Measurements from ENCODE around the gene TRPT1. TPM values are rescaled to one million over a fixed set of nuclear protein-coding genes. Genes with fewer than 3 reads are reported as not detected.

The TRPT1 gene
- total RNA-seq, 2 experiments from 2014 or later: 33.7 to 41.5 TPM

DNA sequence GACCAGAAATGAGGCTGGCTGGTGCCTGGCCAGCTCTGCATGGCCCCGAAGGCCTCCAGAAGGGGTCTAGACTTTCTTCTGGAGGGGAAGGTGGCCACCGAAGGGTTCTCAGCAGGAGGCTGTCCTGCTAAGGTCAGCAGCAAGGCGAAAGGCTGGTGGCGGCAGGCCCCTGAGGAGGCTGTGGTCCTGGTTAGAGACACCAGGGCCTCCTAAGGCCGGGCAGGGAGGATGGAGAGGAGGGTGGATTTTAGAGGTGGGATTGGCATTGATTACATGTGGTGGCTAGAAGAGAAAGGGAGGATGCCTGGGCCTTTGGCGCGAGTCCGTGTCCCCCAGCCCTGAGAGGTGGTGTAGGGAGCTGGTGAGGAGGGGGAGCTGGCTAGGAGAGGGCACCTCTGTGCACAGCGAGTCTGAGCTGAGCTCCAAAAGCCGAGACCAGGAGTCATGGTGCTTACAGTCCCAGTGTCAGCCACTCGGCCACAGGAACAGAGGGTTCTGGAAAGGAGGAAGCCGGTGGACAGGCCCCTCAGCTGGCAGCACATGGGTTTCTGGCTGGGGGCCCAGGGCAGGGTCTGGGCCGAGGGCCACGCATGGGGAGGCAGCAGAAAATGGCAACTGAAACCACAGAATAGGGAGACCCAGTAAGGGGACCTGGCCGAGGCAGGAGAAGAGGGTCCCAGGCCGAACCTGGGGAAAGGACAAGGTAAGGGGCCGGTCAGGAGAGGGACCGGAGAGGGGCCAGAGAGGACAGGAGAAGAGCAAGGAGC lies 17.0 kb downstream of the TRPT1 start:
- H3K27me3 Mint-ChIP-seq: no peaks in the 10 kb centered on the region
- no peaks in the 10 kb centered on the region for H3K9me3 Mint-ChIP-seq
- ChIA-PET POLR2A (interaction anchor here (1.6 to 9.7 kb wide), 11 partner anchors 8 to 94 kb away, joined by 3 to 206 read pairs (median 33); partner anchors contain the start of genes DNAJC4, ESRRA, NUDT22 and PPP1R14B), CTCF (interaction anchor here (3.3 to 7.5 kb wide), 5 partner anchors 9 to 108 kb away, joined by 13 to 111 read pairs (median 42); partner anchors contain the start of genes CATSPERZ, NUDT22, PLCB3 and PRDX5)
- no peak for TF ChIP-seq CTCF (IDR thresholded peaks at IDR 0.05)
- H3K4me1 Mint-ChIP-seq (ENCODE audit: low read depth): peaks cover 48% of the 10 kb centered on the region
- ATAC-seq (no peak), DNase-seq (no peak)
- intact Hi-C loops (cut with micrococcal nuclease): no loop called here
- peak overlapping the region; percentile 92 for H3K4me3 Mint-ChIP-seq
- peak overlapping the region; percentile 97 for H3K27ac Mint-ChIP-seq
- H3K36me3 Mint-ChIP-seq (ENCODE audit: low read depth): peaks cover 68% of the 10 kb centered on the region

DNA sequence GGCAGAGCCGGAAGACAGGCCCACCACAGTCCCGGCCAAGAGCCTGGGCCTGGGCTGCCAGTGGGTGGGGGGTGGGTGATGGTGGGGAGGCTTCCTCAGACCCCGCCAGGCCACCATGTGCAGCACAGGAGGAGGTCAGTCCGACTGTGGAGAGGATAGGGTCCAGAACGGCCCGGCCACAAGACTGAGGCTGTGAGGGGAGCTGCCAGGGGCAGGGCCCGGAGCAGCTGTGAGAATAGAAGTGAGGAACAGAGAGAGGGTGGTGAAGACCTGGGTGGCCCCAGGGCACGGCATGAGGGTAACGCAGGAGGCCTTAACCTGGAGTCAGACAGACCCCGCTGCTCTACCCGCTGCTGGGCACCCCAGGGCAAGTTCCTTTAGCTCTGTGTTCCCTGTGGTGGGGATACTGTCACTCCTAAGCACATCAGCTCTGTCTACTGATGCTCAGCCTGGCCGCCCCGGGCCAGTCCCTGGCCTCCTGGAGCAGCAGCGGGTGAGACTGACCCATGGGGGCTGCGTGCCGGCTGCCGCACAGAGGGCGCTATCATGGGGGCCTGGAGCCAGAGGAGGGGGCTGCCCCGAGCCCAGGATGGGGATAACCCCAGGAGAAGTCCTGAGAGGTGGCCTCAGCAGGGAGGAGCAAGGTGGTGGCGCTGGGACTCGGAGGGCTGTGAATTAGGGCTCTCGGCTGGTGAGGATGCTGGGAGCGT lies 17.7 kb downstream of the TRPT1 start:
- H3K4me1 Mint-ChIP-seq (ENCODE audit: low read depth): peaks cover 52% of the 10 kb centered on the region
- ATAC-seq (no peak), DNase-seq (no peak)
- H3K27me3 Mint-ChIP-seq: no peaks in the 10 kb centered on the region
- H3K9me3 Mint-ChIP-seq: no peaks in the 10 kb centered on the region
- TF ChIP-seq CTCF (IDR thresholded peaks at IDR 0.05): no peak
- intact Hi-C loops (cut with micrococcal nuclease): no loop called here
- ChIA-PET CTCF (interaction anchor here (3.3 to 7.5 kb wide), 7 partner anchors 10 to 109 kb away, joined by 13 to 111 read pairs (median 42); partner anchors contain the start of genes CATSPERZ, NUDT22, PLCB3 and PPP1R14B), POLR2A (interaction anchor here (1.0 to 9.7 kb wide), 17 partner anchors 9 to 132 kb away, joined by 3 to 206 read pairs (median 9); partner anchors contain the start of genes CCDC88B, DNAJC4, ESRRA and NUDT22)
- peaks cover 72% of the 10 kb centered on the region for H3K36me3 Mint-ChIP-seq (ENCODE audit: low read depth)
- H3K27ac Mint-ChIP-seq: peak overlapping the region; percentile 97
- peak overlapping the region; percentile 92 for H3K4me3 Mint-ChIP-seq

DNA sequence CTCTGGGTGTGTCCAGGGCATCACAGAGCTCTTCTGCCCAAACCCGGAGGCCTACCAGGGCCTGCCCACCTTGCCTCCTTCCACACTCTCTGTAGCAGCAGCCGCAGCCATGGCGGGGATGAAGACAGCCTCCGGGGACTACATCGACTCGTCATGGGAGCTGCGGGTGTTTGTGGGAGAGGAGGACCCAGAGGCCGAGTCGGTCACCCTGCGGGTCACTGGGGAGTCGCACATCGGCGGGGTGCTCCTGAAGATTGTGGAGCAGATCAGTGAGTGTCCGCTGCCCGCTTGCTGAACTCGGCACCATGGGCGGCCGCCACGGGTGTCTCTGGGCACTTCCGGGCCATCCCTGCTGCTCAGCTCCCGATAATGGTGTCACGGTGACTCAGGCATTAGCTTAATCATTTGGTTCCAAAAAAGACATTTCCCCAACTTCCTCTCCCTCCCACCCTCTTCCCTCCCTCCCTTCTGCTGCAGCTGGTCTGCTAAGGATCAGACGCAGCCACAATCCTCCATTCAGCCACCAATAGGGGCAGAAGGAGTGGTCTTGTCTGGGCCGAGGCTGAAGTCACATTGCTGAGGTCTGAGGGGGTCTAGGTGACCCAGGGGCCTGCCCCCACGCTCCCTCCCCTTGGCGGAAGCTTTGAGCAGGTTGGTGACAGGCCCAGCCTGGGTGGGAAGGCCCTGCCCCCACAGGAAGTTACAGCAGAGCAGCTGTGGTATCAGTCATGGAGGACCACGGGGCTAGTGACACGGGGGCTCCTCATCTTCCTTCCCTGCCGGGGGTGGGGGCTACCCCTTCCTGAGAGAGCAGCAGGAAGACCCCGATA lies 18.5 kb downstream of the TRPT1 start:
- H3K9me3 Mint-ChIP-seq: no peaks in the 10 kb centered on the region
- TF ChIP-seq CTCF (IDR thresholded peaks at IDR 0.05): no peak
- no peaks in the 10 kb centered on the region for H3K27me3 Mint-ChIP-seq
- DNase-seq: peak; percentile 96
- CTCF ChIA-PET: interaction anchor here (1.1 to 7.5 kb wide), 10 partner anchors 10 to 148 kb away, joined by 3 to 111 read pairs (median 34); partner anchors contain the start of genes CATSPERZ, NUDT22, PLCB3 and PPP1R14B
- peak overlapping the region; percentile 92 for H3K4me3 Mint-ChIP-seq
- H3K4me1 Mint-ChIP-seq (ENCODE audit: low read depth): peaks cover 52% of the 10 kb centered on the region
- peak; percentile 83 for ATAC-seq
- peaks cover 75% of the 10 kb centered on the region for H3K36me3 Mint-ChIP-seq (ENCODE audit: low read depth)
- peak overlapping the region; percentile 97 for H3K27ac Mint-ChIP-seq
- intact Hi-C loops (cut with micrococcal nuclease): no loop called here
- POLR2A ChIA-PET: interaction anchor here (0.6 to 9.7 kb wide), 30 partner anchors 10 to 527 kb away, joined by 3 to 206 read pairs (median 5); partner anchors contain the start of genes CCDC88B, DNAJC4, ESRRA and MACROD1

DNA sequence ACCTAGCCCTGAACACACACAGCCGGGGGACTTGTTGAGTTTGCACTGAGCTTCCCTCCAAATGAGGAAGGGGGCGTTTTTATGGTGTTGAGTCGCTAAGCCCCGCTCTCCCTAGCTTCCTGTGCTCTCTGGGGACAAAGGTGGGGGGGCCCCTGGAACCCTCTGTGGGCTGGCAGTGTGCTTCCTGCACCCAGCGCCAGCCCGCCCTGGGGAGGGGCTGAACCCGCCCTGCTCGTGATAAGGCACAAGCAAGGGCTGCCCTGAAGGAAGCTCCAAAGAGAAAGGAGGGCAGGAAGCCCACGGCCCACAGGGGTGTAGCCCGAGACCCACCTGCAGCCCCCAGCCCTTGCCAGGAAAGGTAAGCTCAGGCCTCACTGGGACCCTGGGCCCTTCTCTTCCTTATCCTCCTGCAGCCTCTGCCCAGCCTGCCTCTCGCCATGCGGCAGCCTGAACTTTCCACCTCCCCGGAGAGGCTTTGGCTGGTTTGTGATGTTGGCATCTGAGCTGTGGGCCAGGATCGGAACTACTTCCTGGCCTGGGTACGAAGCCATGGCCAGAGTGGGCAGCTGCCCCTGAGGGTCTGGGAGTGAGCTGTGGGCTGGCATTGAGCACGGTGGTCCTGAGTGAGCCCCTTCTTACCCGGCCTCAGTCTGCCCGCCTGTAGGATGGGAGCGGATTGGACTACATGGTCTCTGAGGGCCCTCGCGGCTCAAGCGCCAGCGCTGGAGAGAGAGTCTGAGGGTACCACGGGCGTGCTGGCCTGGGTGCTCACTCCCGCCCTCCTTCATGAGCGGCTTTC lies 19.3 kb downstream of the TRPT1 start, which contains the start of gene FERMT3:
FERMT3 (plus strand) TSS at position 265 of the 799 bp plus-strand sequence. CDS start 644 bp downstream, outside the sequence.
- CTCF ChIA-PET: interaction anchor here (0.9 to 7.5 kb wide), 14 partner anchors 9 to 148 kb away, joined by 3 to 111 read pairs (median 9); partner anchors contain the start of genes CATSPERZ, NUDT22, PLCB3 and PPP1R14B
- Mint-ChIP-seq H3K27me3 (no peaks in the 10 kb centered on the region), H3K9me3 (no peaks in the 10 kb centered on the region), H3K4me3 (peak within 1 kb of the TSS; percentile 92), H3K4me1 (ENCODE audit: low read depth) (peaks cover 48% of the 10 kb centered on the region), H3K27ac (peak within 1 kb of the TSS; percentile 97), H3K36me3 (ENCODE audit: low read depth) (peaks cover 73% of the 10 kb centered on the region)
- DNase-seq (peak; percentile 90), ATAC-seq (peak; percentile 62)
- intact Hi-C loops (cut with micrococcal nuclease): no loop called here
- POLR2A ChIA-PET: interaction anchor here (0.5 to 9.7 kb wide), 37 partner anchors 9 to 528 kb away, joined by 3 to 206 read pairs (median 4); partner anchors contain the start of genes CCDC88B, DNAJC4, ESRRA and MACROD1
- TF ChIP-seq CTCF (IDR thresholded peaks at IDR 0.05): no peak

All from activated CD8-positive, alpha-beta T cell treated with anti-CD3 and anti-CD28 coated beads for 36 hours (primary cell).